22Rv1 (cell line): ENCODE results near the gene CD86.
A peak's percentile ranks its signal among the peaks of the same experiment; 100 is the strongest.

ENCODE experiments used
- H3K27ac ChIP-seq: fragments of 450-650 bp; 2 replicates; pipeline ENCODE4 v1.5.1; 2017
- CTCF ChIP-seq: fragments of 450-650 bp; IDR thresholded peaks from 2 replicates; pipeline ENCODE4 v1.5.1; 2017; ENCODE audit warnings: mild to moderate bottlenecking
- ZFX ChIP-seq: fragments of 450-650 bp; IDR thresholded peaks from 2 replicates; pipeline ENCODE4 v1.6.1; 2017; ENCODE audit warnings: antibody characterized with exemption, borderline replicate concordance

Gene CD86

GRCh38 chr3:122100591-122101463 is 45.7 kb downstream of the CD86 start:
- no peak overlapping the region for H3K27ac ChIP-seq

DNA sequence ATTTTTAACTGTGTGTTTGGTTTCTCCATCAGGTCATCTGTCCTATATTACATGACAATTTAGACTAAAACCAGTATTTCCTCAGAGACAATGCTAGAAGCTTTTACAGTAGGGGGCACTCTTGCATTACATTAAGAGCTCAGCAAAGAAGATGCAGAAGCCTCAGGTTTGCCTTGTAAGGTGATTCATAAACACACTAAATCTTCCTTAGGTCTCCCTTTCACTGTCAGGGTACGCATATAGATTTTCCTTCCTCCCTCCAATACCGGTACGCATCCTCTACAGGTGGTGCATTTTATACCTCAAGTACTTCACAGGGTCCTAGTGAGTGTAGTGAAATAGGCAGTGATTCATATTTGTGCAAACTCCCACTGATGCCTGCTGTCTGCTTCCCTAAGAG is 46.5 kb downstream of the CD86 start:
- TF ChIP-seq ZFX (no peak), CTCF (peak; percentile 57)
- H3K27ac ChIP-seq, result no peak overlapping the region

More at GRCh38 chr3:122100591-122101463, 45.7 kb downstream of the CD86 start:
- TF ChIP-seq ZFX (no peak), CTCF (no peak)

- no peak for TF ChIP-seq ZFX
- TF ChIP-seq CTCF, result no peak
- no peak overlapping the region for H3K27ac ChIP-seq
Measured at GRCh38 chr3:122102191-122102935, 47.2 kb downstream of the CD86 start.

- TF ChIP-seq ZFX, result no peak
- TF ChIP-seq CTCF, result no peak
- no peak overlapping the region for H3K27ac ChIP-seq
Measured at GRCh38 chr3:122103821-122104514, 48.8 kb downstream of the CD86 start.

DNA sequence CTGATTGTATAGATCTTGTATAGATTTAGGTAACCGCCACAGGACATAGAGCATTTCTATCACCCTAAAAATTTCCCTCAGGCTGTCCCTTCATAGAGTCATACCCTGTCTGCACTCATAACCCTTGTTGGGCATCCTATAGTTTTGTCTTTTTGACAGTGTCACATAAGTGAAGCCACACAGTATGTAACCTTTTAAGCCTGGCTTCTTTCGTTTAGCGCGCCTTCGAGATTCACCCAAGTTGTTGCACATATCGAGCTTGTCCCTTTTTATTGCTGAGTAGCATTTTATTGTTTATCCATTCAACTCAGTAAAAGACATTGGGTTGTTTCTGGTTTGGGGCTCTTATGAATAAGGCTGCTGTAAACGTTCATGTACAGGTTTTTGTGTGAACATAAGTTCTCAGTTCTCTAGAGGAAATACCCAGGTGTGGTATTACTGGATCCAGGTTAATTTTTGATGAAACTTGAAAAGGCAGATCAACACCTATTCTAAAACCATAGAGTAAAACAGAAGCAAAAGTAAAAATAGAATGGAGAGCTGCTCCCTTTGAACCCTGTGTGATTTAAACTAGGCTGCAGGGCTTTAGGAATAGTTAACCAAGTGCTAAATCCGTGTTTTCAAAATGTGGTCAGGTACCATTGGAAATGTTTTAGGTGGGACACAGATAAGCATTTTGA is 49.5 kb downstream of the CD86 start:
- TF ChIP-seq CTCF (no peak), ZFX (no peak)
- no peak overlapping the region for H3K27ac ChIP-seq

- TF ChIP-seq ZFX (no peak), CTCF (no peak)
- no peak overlapping the region for H3K27ac ChIP-seq
Measured at GRCh38 chr3:122105626-122106025, 50.5 kb downstream of the CD86 start.
